Inflammatory macrophage (primary cell): ENCODE results near the gene KLHL24.
A peak's percentile ranks its signal among the peaks of the same experiment; 100 is the strongest.

Source experiments
- DNase-seq, 2 donors: peaks; one replicate each; pipeline ENCODE4 v3.0.0-alpha.2; 2020 to 2022

The KLHL24 gene

DNA sequence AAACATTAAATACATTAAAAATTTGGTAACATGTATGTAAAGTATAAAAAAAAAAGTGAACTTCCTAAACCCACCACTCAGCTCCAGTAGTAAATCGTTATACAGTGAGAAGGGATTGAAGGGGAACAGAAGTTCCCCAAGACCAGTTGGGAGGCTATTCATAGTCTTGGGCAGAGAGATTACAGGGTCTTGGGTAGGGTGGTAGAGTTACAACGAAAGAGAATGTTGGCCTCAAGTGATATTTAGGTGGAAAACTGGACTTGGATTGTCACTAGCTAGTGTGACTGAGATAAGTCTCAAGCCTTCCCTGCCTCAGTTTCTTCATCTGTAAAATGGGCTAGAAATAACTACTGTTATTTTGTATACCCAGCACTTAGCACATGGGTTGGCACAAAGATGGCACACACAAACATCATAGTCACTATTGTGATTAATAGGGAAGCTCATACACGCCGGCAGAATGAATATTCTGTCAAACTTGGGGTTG is 61.7 kb downstream of the KLHL24 start:
- no peak for DNase-seq

GRCh38 chr3:183697610-183698317 is 62.3 kb downstream of the KLHL24 start, which contains the start of gene YEATS2:
YEATS2 (plus strand) TSS chr3:183697797; CDS start chr3:183715163, 17,366 bp downstream.
- DNase-seq = peak; percentile 82 to 89

- peak; percentile 32 to 49 for DNase-seq
These were observed 62.9 kb downstream of the KLHL24 start for GRCh38 chr3:183698318-183698751.

- DNase-seq = peak; percentile 65 to 77
These were observed 63.3 kb downstream of the KLHL24 start for GRCh38 chr3:183698756-183699155.

- no peak for DNase-seq
These were observed 64.0 kb downstream of the KLHL24 start for GRCh38 chr3:183699238-183699947.

DNA sequence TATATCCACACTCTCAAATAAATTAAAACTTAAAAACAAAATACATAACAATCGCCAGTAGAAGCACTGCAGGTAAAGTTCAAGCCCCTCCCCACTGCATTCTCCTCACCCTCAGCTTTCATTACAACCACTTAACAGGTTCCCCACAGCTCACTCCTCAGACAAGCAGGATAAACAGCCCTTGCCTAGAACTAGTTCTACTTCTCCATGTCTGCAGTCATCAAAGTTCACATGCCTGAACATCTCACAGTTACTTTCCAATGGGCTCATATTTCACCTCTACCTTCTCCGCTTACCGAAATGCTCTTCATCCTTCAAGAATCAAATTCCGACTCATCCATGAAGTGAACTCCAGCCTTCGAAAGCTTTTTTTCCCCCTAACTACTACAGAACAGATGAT is 66.3 kb downstream of the KLHL24 start:
- DNase-seq = no peak

DNA sequence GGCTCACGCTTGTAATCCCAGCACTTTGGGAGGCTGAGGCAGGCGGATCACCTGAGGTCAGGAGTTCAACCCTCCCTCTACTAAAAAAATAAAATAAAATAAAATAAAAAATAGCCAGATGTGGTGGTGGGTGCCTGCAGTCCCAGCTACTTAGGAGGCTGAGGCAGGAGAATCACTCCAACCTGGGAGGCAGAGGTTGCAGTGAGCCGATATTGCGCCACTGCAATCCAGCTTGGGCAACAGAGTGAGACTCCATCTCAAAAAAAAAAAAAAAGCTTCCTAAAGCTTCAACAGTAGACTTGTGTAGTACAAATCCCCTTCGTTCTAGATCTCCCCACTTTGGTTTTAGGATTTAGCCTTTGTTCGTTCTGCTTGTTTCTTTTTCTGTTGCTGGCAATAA is 68.5 kb downstream of the KLHL24 start:
- peak in 1 of 2 donors; percentile 18 for DNase-seq

DNA sequence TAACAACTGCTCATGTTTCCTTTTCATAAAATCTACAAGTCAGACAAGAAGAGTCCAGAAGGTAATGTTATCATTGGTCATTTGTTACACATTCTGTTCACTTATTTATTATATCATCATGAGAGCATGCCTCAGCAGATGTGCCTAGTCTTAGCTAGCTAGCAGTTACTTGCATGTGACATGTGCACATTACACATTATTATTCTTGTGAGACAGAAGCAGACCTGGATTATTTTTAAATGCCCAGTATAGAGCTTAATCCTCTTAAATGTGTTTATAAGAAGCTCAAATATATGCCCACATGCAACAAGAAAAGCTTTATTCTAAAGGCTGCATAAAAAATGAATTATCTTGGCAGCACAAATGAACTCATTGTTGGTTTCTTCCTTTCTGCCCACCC is 74.8 kb downstream of the KLHL24 start:
- no peak for DNase-seq

- no peak for DNase-seq
These were observed 76.1 kb downstream of the KLHL24 start for GRCh38 chr3:183711516-183711915.

DNA sequence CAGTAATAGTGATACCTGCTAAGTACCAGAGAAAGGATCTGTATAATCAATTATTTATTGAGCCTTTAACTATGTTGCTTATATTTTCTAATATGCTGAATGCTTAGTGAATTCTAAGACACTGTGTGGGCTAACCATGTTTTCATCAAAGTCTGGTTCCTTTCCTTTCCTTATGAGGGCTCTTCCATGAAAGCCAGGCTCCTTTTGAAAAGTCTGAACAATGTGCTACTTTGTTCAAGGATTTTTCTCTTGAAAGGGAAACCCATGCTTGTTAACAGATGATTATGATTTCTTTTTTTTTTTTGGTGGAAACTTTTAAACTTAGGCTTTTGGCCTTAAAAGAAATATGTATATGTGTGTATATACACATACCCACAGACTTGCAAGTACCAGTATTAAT is 79.2 kb downstream of the KLHL24 start:
- DNase-seq = no peak

GRCh38 chr3:183718012-183718411 is 82.6 kb downstream of the KLHL24 start:
- no peak for DNase-seq

- DNase-seq = no peak
These were observed 90.0 kb downstream of the KLHL24 start for GRCh38 chr3:183725387-183725786.

GRCh38 chr3:183728204-183728603 is 92.8 kb downstream of the KLHL24 start:
- no peak for DNase-seq

- no peak for DNase-seq
These were observed 94.9 kb downstream of the KLHL24 start for GRCh38 chr3:183730361-183730760.

DNA sequence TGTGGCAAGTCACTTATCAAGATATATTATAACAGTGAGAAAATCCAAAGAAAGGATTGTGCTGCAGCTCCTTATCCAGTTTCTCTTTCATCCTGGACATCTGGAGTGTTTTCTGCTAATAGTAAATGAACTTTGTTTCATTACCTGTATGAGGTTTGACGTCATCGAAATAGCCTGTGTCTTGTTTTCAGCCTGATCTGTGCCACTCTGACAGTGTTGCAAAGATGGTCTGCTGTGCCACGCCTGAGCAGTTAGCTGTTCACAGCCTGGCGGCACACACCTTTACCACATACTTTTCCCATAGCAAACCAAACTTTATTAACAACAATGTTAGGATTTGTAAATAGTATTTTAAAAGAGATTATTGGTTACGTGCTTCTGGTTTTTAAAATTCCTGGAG is 96.2 kb downstream of the KLHL24 start:
- DNase-seq = no peak

GRCh38 chr3:183733553-183733952 is 98.1 kb downstream of the KLHL24 start:
- no peak for DNase-seq
